Choroid plexus epithelial cell (primary cell): ENCODE measurements around the gene SMC3.

Source experiments
- DNase-seq: peaks from one replicate; pipeline ENCODE4 v3.0.0-alpha.2; 2010; ENCODE audit warnings: low read depth
- H3K4me3 ChIP-seq: 2 replicates; pipeline ENCODE4 v1.5.1; 2011; ENCODE audit warnings: low read depth, mild to moderate bottlenecking, control low read depth, low read length, moderate library complexity
- CTCF ChIP-seq: conservative IDR thresholded peaks from 2 replicates; pipeline ENCODE4 v1.5.1; 2011; ENCODE audit warnings: low read depth, mild to moderate bottlenecking, control low read depth, inconsistent platforms, low read length, moderate library complexity

The SMC3 gene

GRCh38 chr10:110556969-110557601 is 10.4 kb upstream of the SMC3 start:
- no peak overlapping the region for H3K4me3 ChIP-seq
- DNase-seq = peak; percentile 73
- peak; percentile 81 for TF ChIP-seq CTCF

GRCh38 chr10:110558041-110558440 is 9.5 kb upstream of the SMC3 start:
- no peak for DNase-seq
- TF ChIP-seq CTCF = no peak

GRCh38 chr10:110560012-110560411 is 7.5 kb upstream of the SMC3 start:
- no peak for TF ChIP-seq CTCF
- DNase-seq = no peak
- H3K4me3 ChIP-seq = no peak overlapping the region

More at GRCh38 chr10:110558041-110558440, 9.5 kb upstream of the SMC3 start:
- H3K4me3 ChIP-seq = no peak overlapping the region

- H3K4me3 ChIP-seq = no peak overlapping the region
- DNase-seq = no peak
- no peak for TF ChIP-seq CTCF
Measured at GRCh38 chr10:110561292-110561691, 6.2 kb upstream of the SMC3 start.

- no peak overlapping the region for H3K4me3 ChIP-seq
- no peak for DNase-seq
- TF ChIP-seq CTCF = no peak
Measured at GRCh38 chr10:110562348-110562747, 5.1 kb upstream of the SMC3 start.

- TF ChIP-seq CTCF = no peak
- no peak for DNase-seq
- H3K4me3 ChIP-seq = no peak overlapping the region
Measured at GRCh38 chr10:110563132-110563531, 4.4 kb upstream of the SMC3 start.

- H3K4me3 ChIP-seq = peak overlapping the region; percentile 93
- DNase-seq = no peak
- no peak for TF ChIP-seq CTCF
Measured at GRCh38 chr10:110566472-110567200, 859 bp upstream of the SMC3 start.
